HG03039 (cell line): ENCODE results near the gene CCDC38.
"Not testable (repeated sequence)": the region's sequence is repeated elsewhere in the genome, so short reads cannot be mapped to it uniquely, and the experiment has no call there.

Experiments used
- ATAC-seq: cut with Tn5 transposase; IDR thresholded peaks from one replicate; pipeline ENCODE4 v1.9.1; 2021; ENCODE audit warnings: mild to moderate bottlenecking, moderate library complexity; ENCODE audit not compliant: unreplicated experiment

CCDC38 gene

DNA sequence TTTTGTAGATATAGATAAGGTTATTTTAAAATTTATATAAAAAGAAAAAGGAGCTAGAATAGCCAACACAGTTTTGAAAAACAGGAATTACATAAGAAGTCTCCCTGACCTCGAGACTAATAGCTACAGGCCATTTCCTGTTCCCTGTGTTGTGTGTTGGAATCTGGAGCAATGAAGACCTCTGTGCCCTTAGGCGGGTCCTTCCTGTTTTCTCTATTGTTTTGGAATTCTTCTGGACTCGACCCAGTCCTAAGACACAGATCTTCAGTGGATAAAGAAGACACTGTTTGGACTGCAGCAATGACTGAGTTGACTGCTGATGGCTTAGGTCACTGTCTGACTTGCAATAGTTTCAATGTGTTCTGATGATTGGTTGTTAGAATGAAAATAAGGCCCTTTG lies 57.4 kb downstream of the CCDC38 start:
- ATAC-seq = no peak

DNA sequence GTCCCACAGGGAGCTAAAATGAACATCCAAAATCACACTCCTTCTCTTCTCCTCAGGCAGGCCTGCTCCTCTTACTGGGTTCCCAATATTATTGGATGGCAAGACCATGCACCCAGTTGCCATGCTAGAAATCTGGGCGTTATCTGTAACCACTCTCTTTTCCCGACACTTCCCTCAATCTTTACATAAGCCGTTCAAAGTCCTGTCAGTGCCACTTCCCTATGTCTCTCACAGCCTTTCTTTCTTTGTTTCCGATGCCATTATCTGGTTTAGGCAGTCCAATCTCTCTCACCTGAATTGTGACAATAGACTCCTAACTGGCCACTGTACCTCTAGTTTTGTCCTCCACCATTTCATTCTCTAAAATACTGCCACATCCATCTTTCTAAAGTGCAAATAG lies 59.5 kb downstream of the CCDC38 start:
- no peak for ATAC-seq

DNA sequence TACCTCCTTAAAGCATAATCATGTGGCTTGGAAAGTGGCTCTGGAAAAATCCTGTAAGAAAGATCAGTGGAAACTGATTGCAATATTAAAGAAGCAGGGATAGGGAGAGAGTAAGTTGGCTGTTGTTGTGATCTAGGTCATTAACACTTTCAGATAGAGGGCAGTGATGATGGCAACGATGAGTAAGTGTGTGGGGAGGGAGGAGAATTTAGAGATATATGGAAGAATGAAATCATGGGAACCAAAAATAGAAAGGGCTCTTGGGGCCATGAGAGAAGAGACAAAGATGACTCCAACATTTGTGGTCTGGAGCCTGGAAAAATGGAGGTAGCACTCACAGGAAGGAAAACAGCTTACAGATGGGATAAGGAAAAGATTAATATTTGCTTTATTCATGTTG lies 60.3 kb downstream of the CCDC38 start:
- no peak for ATAC-seq

DNA sequence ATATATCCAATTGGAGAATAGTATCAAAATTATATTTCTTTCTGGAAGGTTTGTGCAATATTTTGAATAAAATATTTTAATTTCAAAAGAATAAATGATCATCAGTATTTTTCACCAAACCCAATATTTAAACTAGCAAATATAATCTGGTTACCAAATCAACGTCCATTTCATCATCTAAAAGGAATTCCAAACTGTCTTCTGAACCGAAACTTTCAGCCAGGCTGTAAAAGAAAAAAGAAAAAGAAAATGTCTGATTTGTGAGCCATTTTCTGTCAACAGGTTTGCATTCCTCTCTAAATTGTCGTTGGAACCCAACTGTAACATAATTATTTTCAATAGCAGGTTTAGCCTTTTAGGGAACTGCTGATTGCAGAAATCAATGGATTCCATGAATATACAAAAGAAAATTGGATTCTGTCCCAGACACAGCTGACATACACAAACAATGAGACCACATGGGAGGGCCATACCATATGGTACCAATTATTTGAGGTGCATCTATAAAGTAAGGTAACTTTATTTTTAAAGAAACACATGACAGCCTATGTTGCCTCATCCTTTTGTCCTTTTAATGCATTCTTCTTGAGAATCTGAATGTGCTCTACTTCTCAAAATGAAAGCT lies 61.0 kb downstream of the CCDC38 start:
- no peak for ATAC-seq

DNA sequence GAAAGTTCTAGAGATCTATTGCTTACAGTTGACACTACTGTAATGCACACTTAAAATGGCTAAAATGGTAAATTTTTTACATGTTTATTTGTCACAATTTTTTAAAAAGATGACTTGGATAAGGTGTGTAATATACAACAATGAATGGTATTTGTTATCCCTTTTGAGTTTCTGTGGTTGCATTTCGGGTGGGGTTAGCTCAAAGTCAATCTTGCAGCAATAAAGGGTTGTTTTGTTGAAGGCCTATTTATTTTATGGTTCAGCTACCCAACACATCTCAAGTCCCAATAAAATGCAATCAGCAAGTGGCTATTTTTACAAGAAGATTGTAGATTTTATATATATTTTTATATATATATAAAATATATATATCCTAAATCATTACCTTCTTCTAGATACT lies 61.5 kb downstream of the CCDC38 start:
- ATAC-seq = no peak

DNA sequence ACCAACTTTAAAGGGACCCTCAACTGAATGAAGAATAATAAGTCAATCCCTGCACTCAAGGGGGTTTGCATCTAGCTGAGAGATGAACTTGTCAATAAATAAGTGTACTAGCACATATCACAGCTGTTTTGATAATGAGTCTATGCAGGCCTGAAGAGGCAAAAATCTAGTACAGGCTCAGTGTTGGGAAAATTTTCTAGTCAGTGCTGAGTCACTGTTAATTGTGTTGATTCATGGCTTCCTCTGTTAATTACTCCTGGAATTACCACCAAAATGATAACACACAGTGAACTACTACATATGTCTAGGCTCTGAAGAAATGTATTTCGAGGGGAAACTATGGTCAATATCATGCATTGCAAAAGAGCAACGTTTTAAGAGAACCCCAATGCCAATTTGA lies 64.8 kb downstream of the CCDC38 start:
- no peak for ATAC-seq

DNA sequence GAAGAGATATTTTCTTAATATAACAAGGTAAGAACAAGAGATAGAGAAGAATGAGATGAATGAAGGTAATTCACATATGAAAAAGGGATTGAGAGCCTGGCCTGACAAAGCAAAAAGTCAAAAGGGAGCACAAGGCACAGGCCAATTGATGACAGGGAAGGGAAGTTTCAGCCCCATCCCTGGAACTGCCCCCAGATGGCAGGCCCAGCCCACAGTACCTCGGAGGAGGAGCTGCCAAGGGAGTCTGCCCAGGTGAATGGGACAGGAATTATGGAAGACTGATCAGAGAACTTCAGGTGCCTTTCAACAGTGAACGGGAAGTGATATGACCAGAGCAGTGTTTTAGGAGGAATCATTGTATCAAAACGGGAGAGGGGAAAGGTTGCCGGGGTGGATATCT lies 68.0 kb downstream of the CCDC38 start:
- no peak for ATAC-seq

DNA sequence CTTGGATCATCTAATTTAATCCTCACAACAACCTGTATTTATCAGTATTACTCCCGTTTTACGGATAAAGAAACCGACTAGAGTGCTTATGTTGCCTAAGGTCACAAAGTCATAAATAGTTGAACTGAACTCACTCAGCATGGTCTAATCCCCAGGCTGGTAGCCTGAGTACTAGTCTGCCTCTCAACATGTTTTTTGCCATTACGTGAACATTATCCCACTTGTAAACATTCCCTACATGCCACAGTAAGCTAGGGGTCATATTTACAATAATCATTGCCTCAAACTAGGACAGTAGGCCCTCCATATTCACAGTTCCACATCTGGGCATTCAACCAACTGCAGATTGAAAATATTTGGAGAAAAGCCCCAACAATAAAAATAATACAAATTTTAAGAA lies 71.5 kb downstream of the CCDC38 start:
- no peak for ATAC-seq

DNA sequence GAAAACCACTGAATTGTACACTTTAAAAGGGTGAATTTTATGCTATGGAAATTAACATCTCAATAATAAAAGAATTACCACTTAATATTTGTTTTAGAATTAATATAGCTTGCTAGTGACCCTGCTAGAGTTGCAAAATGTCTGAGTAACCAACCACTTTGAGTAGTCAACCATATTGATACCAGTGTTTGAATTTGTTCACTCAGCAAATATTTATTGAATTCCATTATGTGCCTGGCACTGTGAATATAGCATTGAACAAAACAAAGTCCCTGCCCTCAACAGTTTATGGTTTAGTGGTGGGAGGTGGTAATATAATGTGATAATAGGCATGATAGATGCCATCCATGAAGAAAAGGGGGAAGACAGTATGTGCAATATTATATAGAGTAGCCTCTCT lies 79.1 kb downstream of the CCDC38 start:
- no peak for ATAC-seq

DNA sequence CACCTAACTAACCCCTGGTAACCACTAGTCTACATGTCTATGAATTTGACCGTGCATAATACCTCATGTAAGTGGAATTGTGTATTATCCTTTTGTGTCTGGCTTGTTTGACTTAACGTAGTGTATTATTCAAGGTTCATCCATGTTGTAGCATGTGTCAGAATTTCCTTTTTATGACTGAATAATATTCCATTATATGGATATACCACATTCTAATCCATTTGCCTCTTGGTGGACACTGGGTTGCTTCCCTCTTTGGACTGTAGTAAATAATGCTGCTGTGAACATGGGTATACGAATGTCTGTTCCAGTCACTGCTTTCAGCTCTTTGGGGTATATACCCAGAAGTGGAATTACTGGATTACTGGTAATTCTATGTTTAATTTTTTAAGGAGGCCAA lies 80.4 kb downstream of the CCDC38 start:
- ATAC-seq = no peak

DNA sequence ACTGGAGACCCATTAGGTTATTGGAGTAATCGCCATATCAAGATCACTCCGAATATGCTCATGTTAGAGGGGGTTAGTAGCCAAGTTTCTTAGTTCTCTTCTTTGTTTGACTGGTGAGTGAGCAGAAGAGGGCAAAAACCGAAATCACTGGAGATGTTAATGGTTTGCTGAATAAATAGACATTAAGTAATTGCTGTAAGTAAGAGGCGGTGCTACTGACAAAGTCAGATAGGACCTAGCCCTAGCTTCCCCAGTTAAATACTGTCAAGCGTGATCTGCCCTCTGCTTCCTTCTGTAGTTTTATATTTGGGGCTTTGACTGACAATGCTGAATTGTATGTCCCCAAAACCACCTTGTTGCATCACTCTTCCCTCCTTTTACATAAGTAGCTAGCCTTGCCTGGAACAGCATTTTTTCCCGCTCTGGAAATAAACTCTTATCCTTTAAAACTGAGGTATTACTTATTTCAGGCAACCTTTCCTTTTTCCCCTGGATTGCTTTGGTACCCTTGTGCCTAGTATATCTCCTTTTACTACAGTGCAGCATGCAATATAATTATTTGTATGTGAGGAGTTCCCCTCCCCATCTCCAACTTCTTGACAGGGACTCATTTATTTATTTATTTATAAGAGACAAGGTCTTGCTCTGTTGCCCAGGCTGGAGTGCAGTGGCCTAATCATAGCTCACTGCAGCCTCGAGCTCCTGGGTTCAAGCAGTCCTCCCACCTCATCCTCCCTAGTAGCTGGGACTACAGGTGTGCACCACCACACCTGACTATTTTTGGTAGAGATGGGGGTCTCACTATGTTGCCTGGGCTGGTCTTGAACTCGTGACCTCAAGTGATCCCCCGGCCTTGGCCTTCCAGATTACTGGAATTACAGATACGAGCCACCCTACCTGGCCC lies 82.2 kb downstream of the CCDC38 start:
- ATAC-seq = no peak

DNA sequence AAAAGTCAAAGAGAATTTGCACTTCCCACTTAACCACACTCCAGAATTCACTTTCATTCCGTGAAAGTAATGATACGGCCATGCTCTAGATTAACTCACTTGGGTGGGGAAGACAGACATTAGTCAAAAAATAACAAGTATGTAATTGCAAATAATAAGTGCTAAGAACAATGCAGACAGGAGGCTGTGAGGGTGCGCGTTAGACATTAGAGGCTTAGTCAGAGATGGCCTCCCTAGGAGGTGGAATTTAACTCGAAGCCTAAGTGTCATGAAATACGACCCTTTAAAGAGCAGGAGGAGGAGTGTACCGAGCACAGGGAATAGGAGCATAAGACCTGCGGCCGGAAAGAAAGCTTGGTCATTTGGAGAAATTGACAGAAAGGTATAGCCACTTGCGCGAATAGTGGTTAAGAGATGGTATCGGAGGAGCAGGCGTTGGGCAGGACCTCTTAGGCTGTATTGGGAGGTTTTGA lies 83.0 kb downstream of the CCDC38 start:
- no peak for ATAC-seq

DNA sequence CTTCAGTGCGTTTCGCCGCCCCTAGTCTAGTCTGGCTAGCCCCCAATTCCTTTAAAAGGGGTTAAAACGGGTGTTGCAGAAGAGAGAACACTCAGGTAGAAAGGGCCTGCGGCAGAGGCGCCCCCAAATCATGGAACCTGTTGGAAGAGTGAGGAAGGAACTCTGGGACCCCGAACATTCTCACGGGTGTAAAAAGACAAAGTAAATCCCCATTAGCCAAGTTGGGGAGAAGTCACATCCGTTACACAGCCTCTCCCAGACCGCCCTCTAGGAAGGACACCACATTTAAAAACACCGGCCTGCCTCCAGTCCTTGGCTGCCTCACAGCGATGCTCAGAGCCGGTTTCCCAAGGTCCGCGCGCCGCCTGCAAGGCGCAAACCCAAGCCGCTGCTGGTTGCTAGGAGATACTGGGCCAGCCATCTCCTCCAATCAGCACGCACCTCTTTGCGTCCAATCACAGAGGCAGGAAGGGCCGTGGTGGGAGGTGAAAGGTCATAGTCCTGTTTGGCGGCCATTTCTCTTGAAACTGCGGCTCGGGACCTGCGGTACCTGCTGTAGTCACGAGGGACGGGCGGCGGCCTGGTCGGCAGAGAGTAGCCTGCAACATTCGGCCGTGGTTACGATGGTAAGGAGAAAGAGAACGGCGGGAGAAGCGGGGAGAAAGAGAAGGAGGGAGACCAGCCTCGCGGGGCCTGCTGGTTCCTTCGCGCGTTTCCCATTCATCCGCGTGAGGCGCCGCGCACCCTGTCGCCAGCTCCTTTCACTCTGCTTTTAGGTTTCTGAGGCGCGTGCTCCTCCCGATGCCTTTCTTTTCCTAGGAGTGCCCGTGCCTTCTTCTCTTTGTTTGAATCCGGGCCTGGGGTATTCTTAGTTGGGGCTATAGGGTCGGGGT lies 83.7 kb downstream of the CCDC38 start, which contains the start of gene SNRPF:
TSS of gene SNRPF (plus strand) at position 502 of the 893 bp plus-strand sequence. CDS start at position 624, 122 bp downstream.
- peak; percentile 99 for ATAC-seq

DNA sequence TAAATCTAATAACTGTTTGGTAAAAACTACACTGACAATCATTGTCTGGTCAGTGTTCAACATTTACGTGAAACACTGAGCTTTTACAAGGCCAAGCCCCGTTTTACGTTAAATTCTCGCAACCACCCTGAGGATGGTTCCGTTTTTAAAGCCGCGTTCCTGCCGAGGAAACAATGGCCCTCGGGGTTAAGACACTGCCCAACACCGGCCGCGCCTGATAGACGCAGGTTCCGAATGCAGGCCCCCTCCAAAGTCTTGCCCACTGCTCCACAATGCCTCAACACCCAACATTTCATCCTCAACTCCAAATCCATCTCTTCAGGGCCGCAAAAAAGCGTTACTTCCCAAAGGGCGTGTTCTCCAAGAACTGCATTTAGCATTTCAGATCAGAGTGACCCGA lies 84.6 kb downstream of the CCDC38 start:
- ATAC-seq = no peak

DNA sequence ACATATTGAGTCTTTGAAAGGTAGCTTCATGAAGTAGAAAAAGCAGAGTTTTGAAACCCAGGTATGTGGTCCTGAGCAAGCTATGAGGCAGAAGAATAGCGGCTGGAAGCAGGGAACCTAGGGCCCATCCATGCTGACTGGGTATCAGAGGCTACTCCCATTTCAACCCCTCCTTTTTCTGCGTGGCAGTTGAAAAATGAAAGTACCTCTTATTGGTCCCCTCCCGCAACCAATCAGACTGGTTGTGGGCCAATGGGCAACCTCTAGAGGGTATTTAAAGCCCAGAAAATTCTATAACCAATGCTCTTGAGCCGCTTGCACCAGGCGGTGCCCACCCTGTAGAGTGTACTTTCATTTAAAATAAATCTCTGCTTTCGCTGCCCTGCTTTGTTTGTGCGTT lies 85.3 kb downstream of the CCDC38 start:
- ATAC-seq = no peak

DNA sequence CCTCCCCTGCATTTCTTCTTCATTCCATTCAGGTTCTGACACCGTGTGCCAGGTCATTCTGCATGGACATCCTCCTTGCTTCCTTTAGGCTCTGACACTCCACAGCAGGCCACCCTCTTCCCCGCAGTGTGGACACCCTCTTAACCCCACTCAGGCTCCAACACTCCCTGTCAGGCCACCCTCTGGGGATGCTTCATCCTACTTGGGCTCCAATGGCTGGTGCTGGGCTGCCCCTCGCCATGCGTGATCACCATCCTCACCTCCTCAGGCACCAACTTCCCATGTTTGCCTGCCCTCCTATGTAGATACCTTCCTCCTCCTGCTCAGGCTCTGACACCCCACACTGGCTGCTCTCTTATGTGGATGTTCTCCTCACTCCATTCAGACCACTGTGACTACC lies 90.3 kb downstream of the CCDC38 start:
- no peak for ATAC-seq

DNA sequence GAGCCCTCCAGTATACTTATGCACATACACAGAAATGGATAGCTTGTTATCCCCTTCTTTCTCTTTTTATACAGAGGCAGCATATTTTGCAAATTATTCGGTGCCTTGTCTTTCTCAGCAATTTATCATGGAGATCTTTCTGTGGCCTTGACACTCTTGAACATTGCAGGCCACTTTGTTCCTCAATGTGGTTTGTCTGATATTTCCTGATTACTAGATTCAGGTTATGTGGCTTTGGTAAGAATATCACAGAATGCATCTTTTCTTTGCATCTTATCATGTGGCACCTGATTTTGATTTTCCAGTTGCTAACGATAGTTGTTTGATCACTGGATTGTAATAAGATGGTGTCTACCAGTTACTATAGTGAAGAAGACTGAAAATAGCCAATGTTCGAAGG lies 90.8 kb downstream of the CCDC38 start:
- no peak for ATAC-seq

DNA sequence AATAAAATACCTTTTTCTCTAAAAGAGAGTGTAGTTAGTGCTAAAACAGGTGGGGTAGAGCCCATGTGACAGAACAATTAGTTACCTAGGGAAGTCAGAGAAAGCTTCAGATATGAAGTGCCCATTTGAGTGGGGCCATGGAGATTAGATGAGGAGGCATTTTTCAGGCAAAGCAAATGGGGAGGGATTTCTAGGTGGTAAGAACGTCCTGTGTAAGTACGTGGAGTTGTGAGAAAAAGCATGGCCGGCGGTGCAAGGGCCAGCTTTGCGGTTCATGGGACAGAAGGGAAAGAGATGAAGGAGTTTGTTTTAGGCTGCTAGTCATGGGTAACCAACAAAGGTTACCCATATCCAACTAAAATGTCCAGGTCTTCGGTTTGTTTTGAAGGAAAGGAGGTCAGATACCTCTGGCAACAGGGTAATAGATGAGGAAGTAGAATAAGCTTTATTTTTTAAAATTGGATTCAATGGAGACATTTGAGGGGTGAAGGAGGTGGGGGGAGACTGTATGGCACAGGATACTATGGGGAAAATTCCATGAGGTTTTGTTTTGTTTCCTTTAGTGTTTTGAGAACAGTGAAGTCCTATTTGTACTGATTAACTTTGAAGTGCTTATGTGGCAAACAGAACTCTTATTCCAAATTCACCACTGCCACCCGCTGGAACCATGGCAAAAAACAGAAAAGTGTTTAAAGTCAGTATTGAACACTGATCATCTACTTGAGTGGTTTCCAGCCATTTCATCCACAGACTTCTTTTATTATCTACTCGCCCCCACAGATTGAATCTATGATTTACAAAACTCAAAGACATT lies 93.6 kb downstream of the CCDC38 start:
- ATAC-seq = no peak

DNA sequence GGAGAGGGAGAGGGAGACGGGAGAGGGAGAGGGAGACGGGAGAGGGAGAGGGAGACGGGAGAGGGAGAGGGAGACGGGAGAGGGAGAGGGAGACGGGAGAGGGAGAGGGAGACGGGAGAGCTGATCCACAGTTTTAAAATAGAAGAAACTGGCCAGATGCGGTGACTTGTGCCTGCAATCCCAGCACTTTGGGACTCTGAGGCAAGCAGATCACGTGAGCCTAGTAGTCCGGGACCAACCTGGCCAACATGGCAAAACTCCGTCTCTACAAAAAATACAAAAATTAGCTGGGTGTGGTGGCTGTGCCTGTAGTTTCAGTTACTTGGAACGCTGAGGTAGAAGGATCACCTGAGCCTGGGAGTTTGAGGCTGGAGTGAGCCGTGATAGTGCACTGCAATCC lies 100.0 kb downstream of the CCDC38 start:
- not testable (repeated sequence) for ATAC-seq

DNA sequence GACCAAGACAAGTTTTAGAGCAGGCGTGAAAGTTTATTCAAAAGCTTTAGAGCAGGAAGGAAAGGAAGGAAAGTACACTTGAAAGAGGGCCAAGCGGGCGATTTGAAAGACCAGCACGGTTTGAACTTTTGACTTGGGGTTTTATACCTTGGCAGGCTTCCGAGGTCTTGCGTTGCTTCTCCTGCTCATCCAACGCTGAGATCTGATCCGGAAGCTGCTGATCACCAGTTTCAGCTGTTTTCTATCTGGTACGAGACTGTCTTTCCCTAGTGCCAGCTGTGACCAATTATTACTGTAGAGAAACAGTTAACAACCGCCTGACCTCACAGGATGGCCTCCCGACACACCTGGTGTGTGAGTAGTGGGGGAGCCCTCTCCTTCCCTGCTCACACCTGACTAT lies 104.3 kb downstream of the CCDC38 start:
- ATAC-seq = no peak
